CD4-positive, alpha-beta T cell treated with Interferon gamma for 1 hour (primary cell): ENCODE data around the gene EVA1C.
"Not testable (repeated sequence)": the region's sequence is repeated elsewhere in the genome, so short reads cannot be mapped to it uniquely, and the experiment has no call there.

Experiments used
- DNase-seq: peaks from one replicate; pipeline ENCODE4 v3.0.0-alpha.2; 2020

Gene EVA1C, protein sequence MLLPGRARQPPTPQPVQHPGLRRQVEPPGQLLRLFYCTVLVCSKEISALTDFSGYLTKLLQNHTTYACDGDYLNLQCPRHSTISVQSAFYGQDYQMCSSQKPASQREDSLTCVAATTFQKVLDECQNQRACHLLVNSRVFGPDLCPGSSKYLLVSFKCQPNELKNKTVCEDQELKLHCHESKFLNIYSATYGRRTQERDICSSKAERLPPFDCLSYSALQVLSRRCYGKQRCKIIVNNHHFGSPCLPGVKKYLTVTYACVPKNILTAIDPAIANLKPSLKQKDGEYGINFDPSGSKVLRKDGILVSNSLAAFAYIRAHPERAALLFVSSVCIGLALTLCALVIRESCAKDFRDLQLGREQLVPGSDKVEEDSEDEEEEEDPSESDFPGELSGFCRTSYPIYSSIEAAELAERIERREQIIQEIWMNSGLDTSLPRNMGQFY

DNA sequence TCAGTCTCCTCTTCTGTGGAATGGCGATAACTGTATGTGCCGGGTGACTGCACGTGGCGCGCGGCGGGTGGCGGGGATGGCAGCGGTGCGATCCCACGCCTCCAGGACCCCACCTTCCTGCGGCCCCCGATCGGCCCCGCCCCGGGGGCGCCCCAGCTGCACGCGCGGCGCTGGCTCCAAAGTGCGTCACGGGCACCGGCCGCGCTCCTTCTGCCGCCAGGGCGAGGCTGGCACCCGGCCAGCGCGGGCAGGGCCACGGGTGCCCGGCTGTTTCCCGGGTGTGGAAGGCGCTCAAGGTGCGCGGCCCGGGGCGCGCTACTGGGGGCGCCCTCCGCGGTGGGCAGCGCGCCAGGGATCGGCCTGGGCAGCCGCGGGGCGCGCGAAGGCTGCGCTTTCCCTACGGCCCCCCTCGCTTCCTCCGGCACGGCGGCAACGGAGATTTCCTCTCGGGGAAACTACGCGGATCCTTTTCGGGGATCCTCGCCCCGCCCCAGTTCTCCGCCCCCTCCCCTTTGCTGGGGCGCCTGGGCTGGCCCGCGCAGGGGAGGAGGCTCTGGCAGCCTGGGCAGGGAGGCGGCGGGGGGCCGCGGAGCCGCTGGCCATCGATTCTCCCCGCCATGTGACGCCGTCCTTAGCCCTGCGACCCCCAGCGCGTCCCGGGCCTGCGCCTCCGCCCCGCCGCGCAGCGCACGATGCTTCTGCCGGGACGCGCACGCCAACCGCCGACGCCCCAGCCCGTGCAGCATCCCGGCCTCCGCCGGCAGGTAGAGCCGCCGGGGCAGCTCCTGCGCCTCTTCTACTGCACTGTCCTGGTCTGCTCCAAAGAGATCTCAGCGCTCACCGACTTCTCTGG is at the start of gene EVA1C:
Gene EVA1C (plus strand): TSS at position 545 of the 853 bp plus-strand sequence. CDS start 148 bp downstream, at position 693.
- DNase-seq, result peak; percentile 70

- no peak for DNase-seq
These were observed 48.1 kb upstream of the EVA1C start for GRCh38 chr21:32364387-32364786.

- no peak for DNase-seq
These were observed 47.7 kb upstream of the EVA1C start for GRCh38 chr21:32364796-32365195.

GRCh38 chr21:32366191-32366590 is 46.3 kb upstream of the EVA1C start:
- DNase-seq, result no peak

GRCh38 chr21:32367158-32367557 is 45.3 kb upstream of the EVA1C start:
- DNase-seq, result no peak

DNA sequence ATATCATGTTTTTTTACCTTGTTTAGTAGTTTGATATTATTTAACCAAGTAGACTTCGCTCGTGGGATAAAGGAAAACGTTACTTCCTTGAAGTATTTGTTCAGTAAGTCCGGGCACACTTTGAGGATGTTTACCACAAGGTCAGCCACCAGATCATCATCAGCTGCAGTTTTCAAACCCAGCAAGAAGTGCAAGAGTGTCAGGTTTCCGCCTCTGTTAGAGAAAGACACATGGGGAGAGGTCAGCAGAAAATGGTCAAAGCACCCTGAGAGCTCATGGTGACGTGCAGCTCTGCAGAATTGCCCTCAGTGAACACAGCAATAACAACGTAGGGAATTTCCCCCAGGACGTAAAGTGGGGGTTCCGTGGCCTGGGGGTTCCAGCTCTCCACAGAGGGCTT is 44.1 kb upstream of the EVA1C start:
- no peak for DNase-seq

GRCh38 chr21:32368961-32369360 is 43.5 kb upstream of the EVA1C start:
- DNase-seq, result not testable (repeated sequence)

- DNase-seq, result no peak
These were observed 41.3 kb upstream of the EVA1C start for GRCh38 chr21:32370998-32371766.

- no peak for DNase-seq
These were observed 40.6 kb upstream of the EVA1C start for GRCh38 chr21:32371913-32372314.

GRCh38 chr21:32372755-32373154 is 39.8 kb upstream of the EVA1C start:
- DNase-seq, result no peak

DNA sequence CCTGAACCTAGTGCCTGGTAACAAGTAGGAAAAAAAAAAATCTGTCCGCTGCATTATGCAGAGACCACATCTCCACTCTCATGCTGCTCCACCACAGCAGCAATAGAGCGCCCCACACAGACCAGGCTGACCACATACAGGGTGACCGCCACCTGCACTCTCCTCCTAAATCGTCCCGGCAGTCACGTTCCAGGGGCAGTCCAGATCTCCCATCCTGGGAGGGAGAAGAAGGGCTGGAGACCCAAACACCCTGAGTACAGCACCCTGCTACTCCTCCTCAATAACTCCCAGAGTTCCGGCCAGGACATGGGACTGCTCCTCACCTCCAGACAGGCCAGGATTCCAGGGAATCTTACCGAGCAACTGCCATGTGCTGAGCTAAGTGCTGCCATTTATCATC is 35.0 kb upstream of the EVA1C start:
- no peak for DNase-seq

- DNase-seq, result no peak
These were observed 34.5 kb upstream of the EVA1C start for GRCh38 chr21:32377991-32378390.

GRCh38 chr21:32378956-32379355 is 33.5 kb upstream of the EVA1C start:
- DNase-seq, result no peak

DNA sequence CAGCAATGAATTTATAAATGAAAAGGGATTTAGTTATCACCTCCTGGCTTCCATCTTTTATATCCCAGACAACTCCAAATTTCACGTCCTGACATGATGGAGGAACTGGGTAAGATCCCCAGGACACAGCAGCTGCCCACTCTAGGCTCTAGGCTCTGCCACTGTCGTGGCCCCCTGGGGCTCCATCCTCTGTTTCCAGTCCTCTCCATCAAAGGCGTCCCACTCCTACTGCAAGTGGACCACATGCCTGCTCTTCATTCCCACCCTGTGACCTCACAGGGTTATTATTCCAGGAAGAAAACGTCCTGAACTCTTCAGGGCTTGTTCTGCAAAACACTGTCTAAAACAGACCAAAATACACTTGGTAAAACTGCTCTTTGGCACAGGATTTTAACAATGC is 31.6 kb upstream of the EVA1C start:
- no peak for DNase-seq

- DNase-seq, result no peak
These were observed 30.9 kb upstream of the EVA1C start for GRCh38 chr21:32381571-32381970.

DNA sequence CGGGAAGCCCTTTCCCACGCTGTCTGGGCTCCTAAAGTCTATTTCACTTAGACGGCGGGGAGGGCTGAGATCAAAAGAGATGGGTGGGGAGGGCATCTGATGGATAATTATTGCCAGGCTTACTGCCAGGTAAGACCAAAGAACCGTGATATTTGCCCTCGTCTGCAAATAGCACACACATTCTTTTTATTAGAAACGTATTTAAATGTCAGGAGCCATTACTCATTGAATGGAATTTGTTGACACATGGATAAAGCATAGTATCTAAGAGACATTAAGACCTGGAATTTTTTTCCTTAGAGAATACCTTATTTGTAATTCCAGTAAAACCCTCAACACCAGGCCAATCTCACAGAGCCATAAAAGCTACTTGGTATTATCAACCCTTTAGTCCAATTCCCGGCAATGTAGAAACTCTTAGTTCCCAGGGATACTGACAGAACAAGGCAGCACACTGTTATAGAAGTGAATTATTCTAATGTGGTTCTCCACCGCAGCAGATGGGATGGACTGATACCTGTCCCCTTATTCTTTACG is 30.3 kb upstream of the EVA1C start:
- no peak for DNase-seq

GRCh38 chr21:32383812-32384211 is 28.7 kb upstream of the EVA1C start:
- DNase-seq, result no peak

DNA sequence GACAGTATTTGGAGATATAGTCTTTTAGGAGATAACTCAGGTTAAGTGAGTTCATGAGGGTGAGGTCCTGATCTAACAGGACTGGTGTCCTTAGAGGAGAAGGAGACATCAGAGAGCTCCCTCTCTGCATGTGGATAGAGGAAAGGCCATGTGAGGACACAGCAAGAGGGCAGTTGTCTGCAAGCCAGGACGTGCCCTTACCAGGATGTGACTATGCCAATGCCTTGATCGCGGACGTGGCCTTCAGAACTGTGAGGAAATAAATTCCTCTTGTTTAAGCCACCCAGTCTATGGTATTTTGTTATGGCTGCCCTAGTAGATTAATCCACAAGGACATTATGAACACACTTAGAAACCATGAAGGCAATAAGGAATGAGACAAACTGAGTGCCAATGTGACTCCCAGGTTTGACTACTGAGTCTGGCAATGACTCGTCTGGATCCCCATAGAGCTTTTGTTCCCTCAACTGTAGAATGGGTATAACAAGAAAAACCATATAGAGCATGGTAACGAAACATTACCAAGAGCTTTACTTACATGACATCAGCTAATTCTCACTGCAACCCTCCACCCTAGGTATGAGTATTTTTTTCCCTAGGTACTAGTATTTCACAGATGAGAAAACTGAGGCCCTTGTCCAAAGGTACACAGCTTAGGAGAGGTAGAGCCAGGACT is 26.2 kb upstream of the EVA1C start:
- no peak for DNase-seq

- no peak for DNase-seq
These were observed 25.4 kb upstream of the EVA1C start for GRCh38 chr21:32387151-32387550.

GRCh38 chr21:32388306-32388705 is 24.2 kb upstream of the EVA1C start:
- no peak for DNase-seq

DNA sequence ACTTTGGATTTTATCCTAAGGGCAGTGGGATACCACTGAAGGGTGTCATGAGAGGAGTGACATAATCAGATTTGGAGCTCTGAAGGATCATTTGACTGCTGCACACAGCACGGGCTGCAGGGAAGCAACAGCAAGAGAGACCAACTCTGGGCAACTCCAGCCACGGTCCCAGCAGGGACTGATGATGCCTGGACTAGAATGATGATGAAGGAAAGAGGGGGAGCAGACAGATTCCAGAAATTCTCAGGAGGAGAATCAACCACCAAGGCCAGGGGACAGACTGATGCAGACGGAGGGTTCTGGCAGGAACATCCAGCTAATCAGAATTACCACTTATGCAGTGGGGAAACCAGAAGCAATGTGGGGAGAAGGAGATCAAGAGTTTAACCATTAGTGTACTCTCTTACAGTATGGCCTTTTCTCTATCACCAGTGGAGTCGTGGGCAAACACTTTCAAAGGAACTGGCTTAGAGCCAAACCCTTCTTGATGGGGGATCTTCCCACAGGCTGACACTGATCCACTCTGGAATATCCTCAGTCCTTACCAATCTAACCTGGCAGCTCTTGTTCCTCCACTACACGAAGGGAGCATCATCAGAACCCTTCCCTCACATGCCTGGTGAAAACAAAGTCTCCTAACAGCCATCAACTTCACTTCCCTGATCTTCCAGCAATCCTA is 23.0 kb upstream of the EVA1C start:
- DNase-seq, result no peak
